Measurements from ENCODE around the gene UNC79. TPM values are rescaled to one million over a fixed set of nuclear protein-coding genes. Genes with fewer than 3 reads are reported as not detected.

Gene UNC79
- total RNA-seq, 2 donors from 2014 or later: 6.0 to 14.4 TPM

- peaks cover 24% of the 10 kb centered on the region for H3K4me1 ChIP-seq (ENCODE audit: control insufficient read depth, insufficient read depth, low read length)
- H3K9me3 ChIP-seq (ENCODE audit: control insufficient read depth, low read length): no peaks in the 10 kb centered on the region
- Mint-ChIP-seq H3K36me3 (ENCODE audit: low read depth) (peaks cover 37% of the 10 kb centered on the region), H3K4me1 (peaks cover 25% of the 10 kb centered on the region), H3K4me3 (no peak overlapping the region), H3K9me3 (no peaks in the 10 kb centered on the region), H3K27me3 (ENCODE audit: insufficient read depth) (no peaks in the 10 kb centered on the region), H3K27ac (peak overlapping the region; percentile 65)
- no peak overlapping the region for H3K27ac ChIP-seq (ENCODE audit: low read depth, low read length)
- H3K27me3 ChIP-seq (ENCODE audit: control insufficient read depth, insufficient read depth, low read length, poor library complexity, severe bottlenecking): no peaks in the 10 kb centered on the region
- H3K36me3 ChIP-seq (ENCODE audit: control insufficient read depth, insufficient read depth, low read length): peaks cover 20% of the 10 kb centered on the region
- no peak for DNase-seq
- H3K9ac ChIP-seq (ENCODE audit: extremely low read depth, low read length, poor library complexity, severe bottlenecking): no peak overlapping the region
- H3K4me3 ChIP-seq (ENCODE audit: low read length): no peak overlapping the region
- TF ChIP-seq CTCF (conservative IDR thresholded peaks at IDR 0.05): no peak
- 94 to 100% methylated on average over 1 of the region's 1 CpG for WGBS, 2 experiments (ENCODE audit: insufficient coverage in 1 of 2, insufficient read length in 1 of 2)
Observed at GRCh38 chr14:93747560-93747959, 316.8 kb downstream of the UNC79 start.

DNA sequence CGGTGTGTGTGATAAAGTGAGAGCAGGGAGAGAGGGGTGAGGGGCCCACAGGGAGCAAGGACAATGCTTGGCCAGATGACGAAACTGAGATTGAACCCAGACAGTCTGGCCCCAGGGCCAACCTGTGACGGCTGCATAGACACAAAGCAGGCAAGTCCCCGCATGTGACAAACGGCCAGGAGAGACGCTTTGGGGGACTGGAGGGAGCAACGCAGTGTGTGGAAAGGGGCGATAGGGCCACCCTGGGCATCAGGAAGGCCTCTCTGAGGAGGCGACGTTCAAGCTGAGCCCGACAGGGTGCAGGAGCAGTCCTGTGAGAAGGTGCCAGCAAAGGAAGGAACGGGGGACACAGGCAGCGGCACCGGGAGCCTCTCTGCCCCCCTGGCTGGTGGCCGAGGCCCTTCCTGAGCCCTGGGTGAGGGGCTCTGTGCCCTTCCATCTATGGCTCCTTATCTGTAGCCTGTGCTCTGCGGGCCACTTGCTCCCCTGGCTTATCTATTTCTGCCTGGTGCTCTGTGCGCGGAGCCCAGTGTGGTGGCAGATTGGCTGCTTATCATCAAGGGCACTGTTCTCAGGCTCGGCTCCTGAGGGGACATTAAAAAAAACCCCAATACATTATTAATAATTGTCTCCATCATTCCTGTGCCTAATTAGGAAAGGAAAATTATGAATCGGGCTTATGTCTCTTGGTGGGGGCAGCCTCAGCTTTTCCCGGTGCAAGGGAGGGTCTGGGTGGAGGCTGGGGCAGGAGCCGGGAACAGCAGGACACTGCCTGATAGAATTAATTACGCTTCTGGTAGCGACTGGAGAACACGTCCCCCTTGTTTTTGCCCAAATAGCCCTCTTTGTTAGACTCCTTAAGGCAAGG, 317.7 kb downstream of the UNC79 start:
- H3K9me3 Mint-ChIP-seq: no peaks in the 10 kb centered on the region
- Histone ChIP-seq H3K27me3 (ENCODE audit: control insufficient read depth, insufficient read depth, low read length, poor library complexity, severe bottlenecking) (no peaks in the 10 kb centered on the region), H3K9me3 (ENCODE audit: control insufficient read depth, low read length) (no peaks in the 10 kb centered on the region), H3K4me3 (ENCODE audit: low read length) (no peak overlapping the region), H3K9ac (ENCODE audit: extremely low read depth, low read length, poor library complexity, severe bottlenecking) (no peak overlapping the region), H3K27ac (ENCODE audit: low read depth, low read length) (peak overlapping the region; percentile 75), H3K4me1 (ENCODE audit: control insufficient read depth, insufficient read depth, low read length) (peaks cover 24% of the 10 kb centered on the region), H3K36me3 (ENCODE audit: control insufficient read depth, insufficient read depth, low read length) (peaks cover 20% of the 10 kb centered on the region)
- 84 to 90% methylated on average over 19 to 25 of the region's 25 CpGs for WGBS, 2 experiments (ENCODE audit: insufficient coverage in 1 of 2, insufficient read length in 1 of 2)
- H3K27ac Mint-ChIP-seq: peak overlapping the region; percentile 65
- DNase-seq: no peak
- peaks cover 25% of the 10 kb centered on the region for H3K4me1 Mint-ChIP-seq
- H3K27me3 Mint-ChIP-seq (ENCODE audit: insufficient read depth): no peaks in the 10 kb centered on the region
- TF ChIP-seq CTCF (conservative IDR thresholded peaks at IDR 0.05): no peak
- peaks cover 33% of the 10 kb centered on the region for H3K36me3 Mint-ChIP-seq (ENCODE audit: low read depth)
- H3K4me3 Mint-ChIP-seq: no peak overlapping the region

DNA sequence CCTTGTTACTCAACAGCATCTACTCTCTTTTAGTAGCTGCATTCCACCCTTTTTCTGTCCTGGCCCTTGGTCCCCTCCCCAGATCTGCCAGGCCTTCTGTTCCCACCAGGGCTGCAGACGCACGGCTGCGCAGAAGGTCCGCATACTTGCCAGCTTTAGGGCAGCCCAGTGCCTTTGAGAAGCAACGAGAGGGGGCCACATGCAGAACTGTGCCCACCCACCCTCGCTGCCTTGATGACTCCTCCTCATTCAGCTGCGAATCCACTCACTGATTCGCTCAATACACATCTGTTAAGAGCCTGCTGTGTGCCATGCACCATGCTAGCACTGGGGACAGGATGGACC, 318.3 kb downstream of the UNC79 start:
- no peaks in the 10 kb centered on the region for H3K9me3 Mint-ChIP-seq
- TF ChIP-seq CTCF (conservative IDR thresholded peaks at IDR 0.05): no peak
- DNase-seq: no peak
- peaks cover 20% of the 10 kb centered on the region for H3K36me3 ChIP-seq (ENCODE audit: control insufficient read depth, insufficient read depth, low read length)
- no peaks in the 10 kb centered on the region for H3K27me3 Mint-ChIP-seq (ENCODE audit: insufficient read depth)
- no peak overlapping the region for H3K4me3 ChIP-seq (ENCODE audit: low read length)
- H3K27me3 ChIP-seq (ENCODE audit: control insufficient read depth, insufficient read depth, low read length, poor library complexity, severe bottlenecking): no peaks in the 10 kb centered on the region
- peak overlapping the region; percentile 45 for H3K27ac Mint-ChIP-seq
- peaks cover 33% of the 10 kb centered on the region for H3K36me3 Mint-ChIP-seq (ENCODE audit: low read depth)
- H3K4me3 Mint-ChIP-seq: no peak overlapping the region
- peaks cover 25% of the 10 kb centered on the region for H3K4me1 Mint-ChIP-seq
- no peak overlapping the region for H3K9ac ChIP-seq (ENCODE audit: extremely low read depth, low read length, poor library complexity, severe bottlenecking)
- peak overlapping the region; percentile 75 for H3K27ac ChIP-seq (ENCODE audit: low read depth, low read length)
- WGBS, 2 experiments (ENCODE audit: insufficient coverage in 1 of 2, insufficient read length in 1 of 2): 91 to 94% methylated on average over 5 to 8 of the region's 8 CpGs
- peaks cover 24% of the 10 kb centered on the region for H3K4me1 ChIP-seq (ENCODE audit: control insufficient read depth, insufficient read depth, low read length)
- no peaks in the 10 kb centered on the region for H3K9me3 ChIP-seq (ENCODE audit: control insufficient read depth, low read length)
